WTC11 (cell line): ENCODE data around the gene ASGR1. TPM values are rescaled to one million over a fixed set of nuclear protein-coding genes. Genes with fewer than 3 reads are reported as not detected.

Source experiments
- ATAC-seq: fragments of 200-7000 bp; cut with Tn5 transposase; 2 replicates; pipeline ENCODE4 v1.10.0; 2021; ENCODE audit warnings: mild to moderate bottlenecking, moderate library complexity
- CTCF ChIA-PET: fragments of 300-600 bp; sonication (Branson Sonifier 250); formaldehyde crosslinking; loops from one replicate; lab custom pipeline; 2021; ENCODE audit warnings: antibody characterized with exemption; lab: Charles Lee
- POLR2A ChIA-PET: fragments of 350-600 bp; sonication (Branson Sonifier 250); formaldehyde crosslinking; loops from one replicate; lab custom pipeline; 2021; ENCODE audit warnings: antibody characterized with exemption; lab: Charles Lee
- DNase-seq: peaks from one replicate; pipeline ENCODE4 v3.0.0; 2021; ENCODE audit warnings: low spot score
- H3K27ac Mint-ChIP-seq: 2 replicates; pipeline ENCODE4 v1.8.0; 2021; ENCODE audit warnings: mixed read lengths
- H3K27me3 Mint-ChIP-seq: 2 replicates; pipeline ENCODE4 v1.8.0; 2021; ENCODE audit warnings: low read depth, mild to moderate bottlenecking, moderate library complexity, mixed read lengths
- H3K36me3 Mint-ChIP-seq: 2 replicates; pipeline ENCODE4 v1.8.0; 2021; ENCODE audit warnings: mixed read lengths
- H3K4me1 Mint-ChIP-seq: 2 replicates; pipeline ENCODE4 v1.8.0; 2022; ENCODE audit warnings: mixed read lengths
- H3K4me3 Mint-ChIP-seq: 2 replicates; pipeline ENCODE4 v1.8.0; 2021; ENCODE audit warnings: mild to moderate bottlenecking, moderate library complexity, mixed read lengths
- H3K9me3 Mint-ChIP-seq: 2 replicates; pipeline ENCODE4 v1.8.0; 2021; ENCODE audit warnings: mixed read lengths
- AR ChIP-seq: fragments of 250-450 bp; sonication (Bioruptor Pico); IDR thresholded peaks from 2 replicates; pipeline ENCODE4 v1.9.0; 2021; ENCODE audit warnings: mild to moderate bottlenecking
- ARID4B ChIP-seq: sonication (generic); formaldehyde crosslinking; IDR thresholded peaks from 2 replicates; pipeline ENCODE4 v1.8.0; 2023; ENCODE audit warnings: missing genetic modification reagents, mild to moderate bottlenecking, borderline replicate concordance
- CDX4 ChIP-seq: fragments of 250-450 bp; sonication (Bioruptor Pico); IDR thresholded peaks from 2 replicates; pipeline ENCODE4 v1.9.0; 2021; ENCODE audit warnings: moderate library complexity, mild to moderate bottlenecking, inconsistent platforms, borderline replicate concordance
- E2F1 ChIP-seq: sonication (generic); formaldehyde crosslinking; IDR thresholded peaks from 2 replicates; pipeline ENCODE4 v1.8.0; 2022; ENCODE audit warnings: mild to moderate bottlenecking, missing genetic modification reagents
- ETV6 ChIP-seq: sonication (generic); formaldehyde crosslinking; IDR thresholded peaks from 2 replicates; pipeline ENCODE4 v1.8.1; 2022; ENCODE audit warnings: mild to moderate bottlenecking, missing genetic modification reagents
- HMGA2 ChIP-seq: fragments of 250-450 bp; sonication (Bioruptor Pico); IDR thresholded peaks from 2 replicates; pipeline ENCODE4 v1.4.0; 2021; ENCODE audit warnings: mild to moderate bottlenecking, moderate library complexity
- IRF2 ChIP-seq: sonication (generic); formaldehyde crosslinking; IDR thresholded peaks from 2 replicates; pipeline ENCODE4 v1.8.0; 2022; ENCODE audit warnings: low read depth, missing genetic modification reagents, borderline replicate concordance
- JUN ChIP-seq: sonication (generic); formaldehyde crosslinking; IDR thresholded peaks from 2 replicates; pipeline ENCODE4 v1.8.0; 2023; ENCODE audit warnings: mild to moderate bottlenecking, missing genetic modification reagents
- MYBL2 ChIP-seq: sonication (generic); formaldehyde crosslinking; IDR thresholded peaks from 2 replicates; pipeline ENCODE4 v1.8.1; 2023; ENCODE audit warnings: mild to moderate bottlenecking, moderate library complexity, missing genetic modification reagents
- NFYB ChIP-seq: sonication (generic); formaldehyde crosslinking; conservative IDR thresholded peaks from 2 replicates; pipeline ENCODE4 v1.8.0; 2022; ENCODE audit warnings: low read depth, missing genetic modification reagents
- RELA ChIP-seq: sonication (generic); formaldehyde crosslinking; IDR thresholded peaks from 2 replicates; pipeline ENCODE4 v1.8.1; 2022; ENCODE audit warnings: missing genetic modification reagents, mild to moderate bottlenecking, borderline replicate concordance
- RORB ChIP-seq: fragments of 250-450 bp; sonication (Bioruptor Pico); IDR thresholded peaks from 2 replicates; pipeline ENCODE4 v1.9.0; 2021; ENCODE audit warnings: mild to moderate bottlenecking
- SMAD3 ChIP-seq: sonication (generic); formaldehyde crosslinking; IDR thresholded peaks from 2 replicates; pipeline ENCODE4 v1.8.0; 2022; ENCODE audit warnings: missing genetic modification reagents, mild to moderate bottlenecking, borderline replicate concordance
- TEAD1 ChIP-seq: sonication (generic); formaldehyde crosslinking; IDR thresholded peaks from 2 replicates; pipeline ENCODE4 v1.8.0; 2022; ENCODE audit warnings: mild to moderate bottlenecking, missing genetic modification reagents
- TP53 ChIP-seq: sonication (generic); formaldehyde crosslinking; IDR thresholded peaks from 2 replicates; pipeline ENCODE4 v1.8.1; 2023; ENCODE audit warnings: mild to moderate bottlenecking, missing genetic modification reagents
- ZNF263 ChIP-seq: sonication (generic); formaldehyde crosslinking; IDR thresholded peaks from 2 replicates; pipeline ENCODE4 v1.8.1; 2022; ENCODE audit warnings: low read depth, mild to moderate bottlenecking, moderate library complexity, missing genetic modification reagents
- ZNF423 ChIP-seq: fragments of 250-450 bp; sonication (Bioruptor Pico); IDR thresholded peaks from 2 replicates; pipeline ENCODE4 v2.1.2; 2022; ENCODE audit warnings: mild to moderate bottlenecking, moderate library complexity
- total RNA-seq: library from RNA; stranded (reverse); gene quantifications from 3 replicates; pipeline ENCODE4 v1.2.3, GENCODE V29; 2021
- TF ChIP-seq, protein P1 (sequence below): sonication (generic); formaldehyde crosslinking; IDR thresholded peaks from 2 replicates; pipeline ENCODE4 v1.8.0; 2023; ENCODE audit warnings: missing genetic modification reagents
- TF ChIP-seq, protein P2 (sequence below): sonication (generic); formaldehyde crosslinking; IDR thresholded peaks from 2 replicates; pipeline ENCODE4 v1.8.0; 2023; ENCODE audit warnings: mild to moderate bottlenecking, missing genetic modification reagents

Gene ASGR1
- total RNA-seq, 1 experiment from 2014 or later = 13.3 TPM

DNA sequence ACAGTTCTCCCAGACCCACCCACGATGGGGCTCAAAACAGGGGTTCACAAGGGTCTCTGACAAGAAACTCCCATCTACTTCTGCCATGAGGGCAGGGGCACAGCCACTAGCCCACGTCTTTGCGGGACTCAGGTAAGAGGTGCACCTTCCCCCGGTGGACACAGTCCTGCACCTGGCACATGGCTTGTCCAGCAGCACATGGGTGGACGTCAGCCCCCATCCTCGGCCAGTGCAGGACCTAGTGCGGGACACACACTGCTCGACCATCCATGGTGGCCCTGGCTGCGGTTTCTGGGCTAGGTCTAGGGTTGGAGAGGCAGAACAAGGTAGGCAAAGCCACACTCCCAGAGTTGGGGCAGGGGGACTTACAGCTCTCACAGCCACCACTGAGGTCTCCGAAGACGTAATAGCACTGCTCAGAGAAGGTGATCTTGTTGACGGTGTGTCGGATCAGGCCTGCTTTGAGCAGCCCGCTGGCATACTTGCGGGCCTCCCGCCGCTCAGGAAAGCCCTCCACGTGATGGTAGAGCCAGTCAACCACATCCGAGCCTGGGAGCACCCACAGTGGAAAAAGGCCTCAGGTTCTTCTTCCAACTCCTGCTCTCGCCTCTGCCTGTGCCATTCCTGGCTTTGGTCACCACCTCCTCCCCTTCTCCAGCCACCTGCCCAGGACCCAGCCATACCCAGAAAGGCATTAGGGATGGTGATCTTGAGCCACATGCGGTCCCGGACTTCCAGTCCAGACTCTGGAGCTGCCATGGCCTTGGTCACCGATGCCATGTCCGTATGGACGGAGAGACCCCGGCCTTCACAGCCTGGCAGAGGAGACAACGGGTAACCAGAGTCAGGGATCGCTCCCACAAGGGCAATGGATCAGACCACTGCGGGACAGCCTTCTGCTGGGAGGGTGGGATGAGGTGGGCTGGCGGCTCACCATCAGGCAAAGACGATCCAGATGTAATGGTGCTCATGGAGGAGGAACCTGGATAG is 47.8 kb upstream of the ASGR1 start:
- Mint-ChIP-seq H3K27me3 (no peaks in the 10 kb centered on the region), H3K27ac (no peak overlapping the region), H3K4me1 (peaks cover 2% of the 10 kb centered on the region), H3K9me3 (no peaks in the 10 kb centered on the region), H3K4me3 (no peak overlapping the region), H3K36me3 (peaks cover 46% of the 10 kb centered on the region)
- ChIA-PET CTCF (no interaction called here), POLR2A (no interaction called here)
- no peak for ATAC-seq
- DNase-seq = no peak
- TF ChIP-seq E2F1 (CRISPR knock-in tag) (no peak), ETV6 (CRISPR knock-in tag) (no peak), ZNF263 (no peak), ZNF423 (CRISPR knock-in tag) (no peak), HMGA2 (CRISPR knock-in tag) (no peak), IRF2 (CRISPR knock-in tag) (no peak), MYBL2 (CRISPR knock-in tag) (no peak)
- TF ChIP-seq, protein P1, sequence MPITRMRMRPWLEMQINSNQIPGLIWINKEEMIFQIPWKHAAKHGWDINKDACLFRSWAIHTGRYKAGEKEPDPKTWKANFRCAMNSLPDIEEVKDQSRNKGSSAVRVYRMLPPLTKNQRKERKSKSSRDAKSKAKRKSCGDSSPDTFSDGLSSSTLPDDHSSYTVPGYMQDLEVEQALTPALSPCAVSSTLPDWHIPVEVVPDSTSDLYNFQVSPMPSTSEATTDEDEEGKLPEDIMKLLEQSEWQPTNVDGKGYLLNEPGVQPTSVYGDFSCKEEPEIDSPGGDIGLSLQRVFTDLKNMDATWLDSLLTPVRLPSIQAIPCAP (CRISPR knock-in tag) = no peak
- TF ChIP-seq, protein P2, sequence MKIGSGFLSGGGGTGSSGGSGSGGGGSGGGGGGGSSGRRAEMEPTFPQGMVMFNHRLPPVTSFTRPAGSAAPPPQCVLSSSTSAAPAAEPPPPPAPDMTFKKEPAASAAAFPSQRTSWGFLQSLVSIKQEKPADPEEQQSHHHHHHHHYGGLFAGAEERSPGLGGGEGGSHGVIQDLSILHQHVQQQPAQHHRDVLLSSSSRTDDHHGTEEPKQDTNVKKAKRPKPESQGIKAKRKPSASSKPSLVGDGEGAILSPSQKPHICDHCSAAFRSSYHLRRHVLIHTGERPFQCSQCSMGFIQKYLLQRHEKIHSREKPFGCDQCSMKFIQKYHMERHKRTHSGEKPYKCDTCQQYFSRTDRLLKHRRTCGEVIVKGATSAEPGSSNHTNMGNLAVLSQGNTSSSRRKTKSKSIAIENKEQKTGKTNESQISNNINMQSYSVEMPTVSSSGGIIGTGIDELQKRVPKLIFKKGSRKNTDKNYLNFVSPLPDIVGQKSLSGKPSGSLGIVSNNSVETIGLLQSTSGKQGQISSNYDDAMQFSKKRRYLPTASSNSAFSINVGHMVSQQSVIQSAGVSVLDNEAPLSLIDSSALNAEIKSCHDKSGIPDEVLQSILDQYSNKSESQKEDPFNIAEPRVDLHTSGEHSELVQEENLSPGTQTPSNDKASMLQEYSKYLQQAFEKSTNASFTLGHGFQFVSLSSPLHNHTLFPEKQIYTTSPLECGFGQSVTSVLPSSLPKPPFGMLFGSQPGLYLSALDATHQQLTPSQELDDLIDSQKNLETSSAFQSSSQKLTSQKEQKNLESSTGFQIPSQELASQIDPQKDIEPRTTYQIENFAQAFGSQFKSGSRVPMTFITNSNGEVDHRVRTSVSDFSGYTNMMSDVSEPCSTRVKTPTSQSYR = no peak

GRCh38 chr17:7225711-7226331 is 46.7 kb upstream of the ASGR1 start:
- Mint-ChIP-seq H3K4me3 (no peak overlapping the region), H3K36me3 (peaks cover 44% of the 10 kb centered on the region), H3K9me3 (no peaks in the 10 kb centered on the region), H3K4me1 (peaks cover 7% of the 10 kb centered on the region), H3K27me3 (no peaks in the 10 kb centered on the region), H3K27ac (no peak overlapping the region)
- POLR2A ChIA-PET = interaction anchor here (1.3 kb wide), 1 partner anchor 8 kb away, joined by 4 read pairs; the partner anchor contains the start of gene DVL2
- ATAC-seq = no peak
- CTCF ChIA-PET = no interaction called here
- no peak for DNase-seq
- TF ChIP-seq AR (CRISPR knock-in tag) = no peak
- no peak for TF ChIP-seq RELA (CRISPR knock-in tag)
- no peak for TF ChIP-seq RORB (CRISPR knock-in tag)
- TF ChIP-seq SMAD3 = no peak
- TF ChIP-seq JUN (CRISPR knock-in tag) = no peak
- no peak for TF ChIP-seq ARID4B
- no peak for TF ChIP-seq NFYB (CRISPR knock-in tag)
- no peak for TF ChIP-seq TP53 (CRISPR knock-in tag)
- TF ChIP-seq CDX4 (CRISPR knock-in tag) = no peak
- TF ChIP-seq IRF2 (CRISPR knock-in tag) = no peak
- no peak for TF ChIP-seq ZNF423 (CRISPR knock-in tag)
- no peak for TF ChIP-seq TEAD1
